ELF-1 (cell line): Measurements from ENCODE around the gene PKP4.

ENCODE experiments used
- DNase-seq: peaks from one replicate; pipeline ENCODE4 v3.0.0-alpha.2; 2016; ENCODE audit warnings: low read depth, low spot score

PKP4 gene

GRCh38 chr2:158586491-158586890 is 129.7 kb downstream of the PKP4 start:
- no peak for DNase-seq

GRCh38 chr2:158589303-158589702 is 132.6 kb downstream of the PKP4 start:
- DNase-seq: no peak

GRCh38 chr2:158598862-158599517 is 142.2 kb downstream of the PKP4 start:
- DNase-seq: no peak

- no peak for DNase-seq
Measured at GRCh38 chr2:158599609-158600008, 142.9 kb downstream of the PKP4 start.

- no peak for DNase-seq
Measured at GRCh38 chr2:158600155-158600802, 143.5 kb downstream of the PKP4 start.

- DNase-seq: no peak
Measured at GRCh38 chr2:158602027-158602426, 145.3 kb downstream of the PKP4 start.

GRCh38 chr2:158603205-158603604 is 146.5 kb downstream of the PKP4 start:
- DNase-seq: no peak

- DNase-seq: no peak
Measured at GRCh38 chr2:158603986-158604385, 147.2 kb downstream of the PKP4 start.

GRCh38 chr2:158610059-158610458 is 153.3 kb downstream of the PKP4 start:
- DNase-seq: no peak

- no peak for DNase-seq
Measured at GRCh38 chr2:158616480-158617000, 159.8 kb downstream of the PKP4 start.

GRCh38 chr2:158618891-158619490 is 162.2 kb downstream of the PKP4 start:
- DNase-seq: no peak

- no peak for DNase-seq
Measured at GRCh38 chr2:158619496-158619895, 162.7 kb downstream of the PKP4 start.

GRCh38 chr2:158620656-158621055 is 163.9 kb downstream of the PKP4 start:
- DNase-seq: no peak

GRCh38 chr2:158624071-158624667 is 167.4 kb downstream of the PKP4 start:
- no peak for DNase-seq

GRCh38 chr2:158624961-158625360 is 168.2 kb downstream of the PKP4 start:
- DNase-seq: no peak

- DNase-seq: no peak
Measured at GRCh38 chr2:158629116-158629515, 172.4 kb downstream of the PKP4 start.

GRCh38 chr2:158633261-158633660 is 176.5 kb downstream of the PKP4 start:
- no peak for DNase-seq

- no peak for DNase-seq
Measured at GRCh38 chr2:158634627-158635026, 177.9 kb downstream of the PKP4 start.

- no peak for DNase-seq
Measured at GRCh38 chr2:158635961-158636601, 179.3 kb downstream of the PKP4 start.

- DNase-seq: no peak
Measured at GRCh38 chr2:158637357-158637756, 180.6 kb downstream of the PKP4 start.

GRCh38 chr2:158644139-158644538 is 187.4 kb downstream of the PKP4 start:
- DNase-seq: no peak

GRCh38 chr2:158645299-158645698 is 188.5 kb downstream of the PKP4 start:
- no peak for DNase-seq
